Lower leg skin (tissue), 4 donors: ENCODE measurements around the gene HOXB8. TPM values are rescaled to one million over a fixed set of nuclear protein-coding genes. Genes with fewer than 3 reads are reported as not detected.

Experiments used
- DNase-seq, 2 donors: peaks; one replicate each; pipeline ENCODE4 v3.0.0-alpha.2; 2019; ENCODE audit warnings: low spot score in 2 of 2
- H3K4me3 ChIP-seq: fragments of 200-600 bp; sonication (generic); 2 replicates; pipeline ENCODE4 v1.5.1; 2017; ENCODE audit warnings: mild to moderate bottlenecking, low read depth; ENCODE audit not compliant: poor library complexity, severe bottlenecking
- POLR2A ChIP-seq, 2 donors: fragments of 450-650 bp; IDR thresholded peaks; one replicate each; pipeline ENCODE4 v1.6.1; 2016 to 2017; ENCODE audit warnings: antibody characterized with exemption in 2 of 2, mild to moderate bottlenecking in 1 of 2, moderate library complexity in 1 of 2
- WGBS, 2 donors: methylation state at CpG; one replicate each; pipeline ENCODE4 v1.1.5; 2018; 5-methylcytosine and 5-hydroxymethylcytosine counted together
- intact Hi-C: fragments of 100-400 bp; cut with DNase I; formaldehyde crosslinking; loops from one replicate; pipeline ENCODE4 v1.15.0; 2023; ENCODE audit warnings: low total_unique reads
- total RNA-seq, 4 donors: library from RNA; depleted of rRNA; stranded (reverse); fragments of >200 nt; gene quantifications; one replicate each; pipeline ENCODE4 v1.1.0, GENCODE V29; 2016
- TF ChIP-seq, protein P1 (sequence below), 3 donors: fragments of 450-650 bp; IDR thresholded peaks; one replicate each; pipeline ENCODE4 v1.5.1; 2016; ENCODE audit warnings: antibody characterized with exemption in 3 of 3, mild to moderate bottlenecking in 3 of 3, moderate library complexity in 2 of 3

Gene HOXB8
- total RNA-seq, 4 donors from 2014 or later = 1.4 TPM; not detected in 3

DNA sequence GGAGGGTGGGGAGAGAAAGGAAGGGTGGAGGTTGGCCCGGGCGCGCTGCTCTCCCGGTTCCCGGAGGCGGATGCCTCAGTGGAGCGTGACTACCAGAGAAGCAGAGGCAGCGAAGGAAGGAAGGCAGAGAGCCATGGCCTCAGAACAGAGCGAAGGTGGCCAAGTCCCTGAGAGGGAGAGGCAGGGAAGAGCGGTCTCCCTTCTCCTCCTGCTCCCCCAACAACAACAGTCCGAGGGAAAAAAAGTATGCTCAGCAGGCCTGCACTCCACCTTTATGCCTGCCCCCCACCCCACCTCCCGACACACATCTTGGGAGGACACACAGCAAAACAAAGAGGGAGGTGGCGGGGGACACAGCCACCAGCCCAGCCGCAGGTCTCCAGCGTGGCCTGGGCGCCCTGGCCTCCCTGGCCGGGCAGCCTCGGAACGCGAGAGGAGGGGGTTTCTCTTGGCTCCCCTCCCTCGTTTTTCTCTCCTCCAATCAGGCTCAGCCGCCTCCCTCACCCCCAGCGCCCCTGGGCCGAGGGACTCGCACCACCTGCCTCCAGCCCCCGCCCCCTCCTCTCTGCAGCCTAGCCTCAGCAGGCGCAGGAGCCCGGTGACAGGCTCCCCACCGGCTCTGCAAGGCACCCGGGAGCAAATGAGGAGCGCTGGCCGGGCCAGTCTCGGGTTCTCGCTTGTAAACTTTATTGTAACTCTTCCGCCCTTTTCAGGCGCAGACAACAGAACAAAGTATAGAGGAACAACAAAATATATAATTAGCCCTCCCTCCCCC, 3.2 kb downstream of the HOXB8 start:
- WGBS, 2 donors = 8% methylated on average over 34 to 35 of the region's 36 CpGs
- intact Hi-C loops = no loop called here
- no peak overlapping the region for H3K4me3 ChIP-seq
- no peak for DNase-seq
- TF ChIP-seq POLR2A (IDR thresholded peaks at IDR 0.05) = no peak
- TF ChIP-seq, protein P1, sequence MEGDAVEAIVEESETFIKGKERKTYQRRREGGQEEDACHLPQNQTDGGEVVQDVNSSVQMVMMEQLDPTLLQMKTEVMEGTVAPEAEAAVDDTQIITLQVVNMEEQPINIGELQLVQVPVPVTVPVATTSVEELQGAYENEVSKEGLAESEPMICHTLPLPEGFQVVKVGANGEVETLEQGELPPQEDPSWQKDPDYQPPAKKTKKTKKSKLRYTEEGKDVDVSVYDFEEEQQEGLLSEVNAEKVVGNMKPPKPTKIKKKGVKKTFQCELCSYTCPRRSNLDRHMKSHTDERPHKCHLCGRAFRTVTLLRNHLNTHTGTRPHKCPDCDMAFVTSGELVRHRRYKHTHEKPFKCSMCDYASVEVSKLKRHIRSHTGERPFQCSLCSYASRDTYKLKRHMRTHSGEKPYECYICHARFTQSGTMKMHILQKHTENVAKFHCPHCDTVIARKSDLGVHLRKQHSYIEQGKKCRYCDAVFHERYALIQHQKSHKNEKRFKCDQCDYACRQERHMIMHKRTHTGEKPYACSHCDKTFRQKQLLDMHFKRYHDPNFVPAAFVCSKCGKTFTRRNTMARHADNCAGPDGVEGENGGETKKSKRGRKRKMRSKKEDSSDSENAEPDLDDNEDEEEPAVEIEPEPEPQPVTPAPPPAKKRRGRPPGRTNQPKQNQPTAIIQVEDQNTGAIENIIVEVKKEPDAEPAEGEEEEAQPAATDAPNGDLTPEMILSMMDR (IDR thresholded peaks at IDR 0.05) = no peak

DNA sequence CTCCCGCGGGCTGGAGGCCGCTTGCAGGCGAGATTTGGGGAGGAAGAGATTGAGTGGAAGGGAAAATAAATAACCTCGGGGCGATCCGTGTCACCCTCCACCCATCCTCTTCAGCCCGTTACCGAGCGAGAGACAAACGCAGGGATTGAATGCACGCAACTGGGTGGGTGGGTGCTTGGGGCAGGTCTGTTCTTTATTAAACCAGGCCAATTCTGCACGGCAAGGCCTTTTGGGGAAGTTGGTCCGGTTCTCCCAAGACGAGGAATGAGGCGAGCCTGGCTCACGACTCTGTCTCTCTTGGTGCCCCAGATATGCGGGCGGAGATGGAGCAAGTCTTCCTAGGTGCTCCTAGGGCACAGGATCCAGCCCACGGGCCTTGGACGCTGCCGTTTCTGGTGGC, 3.9 kb downstream of the HOXB8 start:
- intact Hi-C loops = no loop called here
- no peak for TF ChIP-seq POLR2A (IDR thresholded peaks at IDR 0.05)
- TF ChIP-seq, protein P1 (IDR thresholded peaks at IDR 0.05) = no peak
- WGBS, 2 donors = 1 to 3% methylated on average over 22 of the region's 22 CpGs

DNA sequence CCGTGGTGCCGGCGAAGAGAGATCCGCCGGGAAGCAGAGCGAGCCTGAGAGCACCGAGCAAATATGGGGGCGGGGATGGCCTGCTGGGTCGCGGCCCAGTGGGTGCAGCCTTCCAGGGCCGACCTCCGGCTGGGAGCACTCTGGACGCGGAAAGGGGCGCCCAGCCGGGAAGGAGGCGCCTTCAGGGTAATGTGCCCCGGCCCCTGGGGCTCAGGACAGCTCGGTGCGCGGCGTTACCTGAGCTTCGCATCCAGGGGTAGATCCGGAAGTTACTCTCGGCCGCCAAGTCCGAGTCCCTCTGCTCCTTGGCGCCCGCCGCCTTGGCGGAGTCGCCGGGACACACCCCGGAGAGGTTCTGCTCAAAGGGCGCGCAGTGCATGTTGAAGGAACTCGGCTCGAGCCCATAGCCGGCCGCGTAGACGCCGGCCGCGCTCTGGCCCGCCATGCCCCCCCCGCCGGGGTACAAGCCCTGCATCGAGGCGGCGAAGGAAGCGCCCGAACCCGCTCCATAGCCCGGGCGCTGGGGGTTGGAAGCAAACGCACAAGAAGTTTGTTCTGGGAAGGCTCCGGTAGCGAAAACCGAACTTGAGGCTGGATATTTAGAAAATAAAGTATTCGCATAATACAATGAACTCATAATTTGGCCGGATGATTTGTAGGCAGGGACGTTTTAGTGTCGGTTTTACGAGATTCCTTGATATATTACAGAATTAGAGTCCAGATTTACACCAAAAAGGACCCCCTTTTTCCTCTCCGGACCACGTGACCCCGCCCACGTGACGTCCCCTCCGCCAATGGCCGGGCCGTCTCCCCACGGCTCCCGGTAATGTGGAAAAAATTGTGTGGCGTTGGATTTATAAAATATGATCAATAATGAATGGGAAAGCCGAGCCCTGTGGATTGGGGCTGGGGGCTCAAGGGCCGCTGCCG, 4.5 kb downstream of the HOXB8 start, which contains the start of gene HOXB7:
TSS of gene HOXB7 (minus strand) at position 736 of the 930 bp plus-strand sequence. CDS start at position 637, 99 bp downstream.
- H3K4me3 ChIP-seq = peak within 1 kb of the TSS; percentile 70
- TF ChIP-seq, protein P1 (IDR thresholded peaks at IDR 0.05) = no peak
- TF ChIP-seq POLR2A (IDR thresholded peaks at IDR 0.05) = no peak
- intact Hi-C loops = no loop called here
- WGBS, 2 donors = 1% methylated on average over 52 to 77 of the region's 79 CpGs
- DNase-seq = peak in 1 of 2 donors; percentile 96

More for the DNA sequence above, 3.9 kb downstream of the HOXB8 start:
- peak overlapping the region; percentile 70 for H3K4me3 ChIP-seq
- DNase-seq = no peak

DNA sequence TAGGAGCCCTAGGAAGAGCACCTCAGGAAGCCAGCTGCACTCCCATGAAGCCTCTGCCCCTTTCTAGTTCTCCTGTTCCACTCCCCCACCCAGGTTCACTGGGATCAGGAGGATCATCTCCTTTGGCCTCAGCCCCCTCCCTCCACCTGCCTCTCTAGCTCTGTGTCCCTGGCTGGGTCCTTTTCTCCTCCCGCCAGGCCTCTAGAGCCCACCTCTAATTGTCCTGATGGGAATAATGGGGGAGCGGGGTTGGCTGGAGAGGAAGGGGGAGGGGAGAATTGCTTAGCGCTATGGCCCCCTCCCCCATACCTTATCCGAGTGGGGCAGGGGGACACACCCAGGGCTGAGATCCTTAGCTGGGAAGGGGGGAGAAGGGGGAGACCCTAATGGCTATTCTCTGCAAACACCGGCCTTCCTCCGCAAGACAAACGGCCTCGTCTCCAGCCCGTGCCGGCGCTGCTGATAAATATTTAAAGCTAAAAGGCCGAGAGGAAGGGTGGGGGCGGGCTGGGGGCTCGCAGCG, 5.3 kb downstream of the HOXB8 start:
- intact Hi-C loops = no loop called here
- WGBS, 2 donors = 12 to 14% methylated on average over 15 of the region's 15 CpGs
- H3K4me3 ChIP-seq = peak overlapping the region; percentile 70
- TF ChIP-seq, protein P1 (IDR thresholded peaks at IDR 0.05) = no peak
- TF ChIP-seq POLR2A (IDR thresholded peaks at IDR 0.05) = no peak
- DNase-seq = no peak

DNA sequence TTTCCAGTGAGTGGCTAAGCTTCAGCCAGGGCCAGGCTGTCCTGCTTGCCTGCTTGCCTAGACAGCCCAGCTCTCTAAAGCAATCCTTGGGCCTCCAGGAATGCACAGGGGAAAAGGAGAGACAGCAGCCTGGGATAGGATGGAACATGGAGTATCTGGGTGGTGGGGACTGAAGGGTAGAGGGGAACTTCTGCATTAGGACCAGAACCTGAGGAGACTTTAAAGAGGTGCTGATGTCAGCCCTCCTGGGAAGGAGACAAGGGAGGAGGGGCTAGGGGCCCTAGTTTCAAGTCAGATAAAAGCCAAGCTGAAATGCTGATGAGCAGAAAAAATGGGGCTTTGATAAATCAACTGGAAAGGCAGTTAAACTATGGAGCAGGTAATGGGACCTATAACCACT, 6.1 kb downstream of the HOXB8 start:
- TF ChIP-seq POLR2A (IDR thresholded peaks at IDR 0.05) = no peak
- TF ChIP-seq, protein P1 (IDR thresholded peaks at IDR 0.05) = no peak
- no peak for DNase-seq
- intact Hi-C loops = no loop called here
- H3K4me3 ChIP-seq = no peak overlapping the region
